H1 (cell line): ENCODE results near the gene TAS2R13. TPM values are rescaled to one million over a fixed set of nuclear protein-coding genes. Genes with fewer than 3 reads are reported as not detected.

ENCODE experiments used
- CTCF ChIA-PET: fragments of 300-600 bp; sonication (Branson Sonifier 250); formaldehyde crosslinking; loops from one replicate; lab custom pipeline; 2021; ENCODE audit not compliant: partially characterized antibody; lab: Charles Lee
- POLR2A ChIA-PET: fragments of 300-600 bp; sonication (Branson Sonifier 250); formaldehyde crosslinking; loops from one replicate; lab custom pipeline; 2021; ENCODE audit warnings: inconsistent platforms; ENCODE audit not compliant: partially characterized antibody; lab: Charles Lee
- DNase-seq, 2 experiments: peaks; one replicate each; pipeline versions ENCODE4 v3.0.0 to v3.0.0-alpha.2; 2010 to 2022; ENCODE audit warnings: low spot score in 2 of 2, low read depth in 1 of 2, mixed read lengths in 1 of 2
- FAIRE-seq: peaks from 2 replicates; lab custom pipeline; 2011; peaks lifted over from hg19 to GRCh38; lab: Jason Lieb, UNC
- H2AFZ ChIP-seq: 2 replicates; pipeline ENCODE4 v1.8.1; 2012; ENCODE audit warnings: low read length, inconsistent platforms
- H2AK5ac ChIP-seq: 2 replicates; pipeline ENCODE4 v1.6.1; 2013; ENCODE audit warnings: low read depth, low read length
- H2BK120ac ChIP-seq: replicated peaks from 2 replicates; pipeline ENCODE3; 2013; ENCODE audit warnings: low read depth, low read length, inconsistent platforms
- H2BK12ac ChIP-seq: 2 replicates; pipeline ENCODE4 v1.6.1; 2013; ENCODE audit warnings: low read depth, low read length
- H2BK15ac ChIP-seq: 2 replicates; pipeline ENCODE4 v1.6.1; 2013; ENCODE audit warnings: low read length
- H2BK20ac ChIP-seq: 2 replicates; pipeline ENCODE4 v1.6.1; 2013; ENCODE audit warnings: low read length
- H2BK5ac ChIP-seq: 2 replicates; pipeline ENCODE4 v1.6.1; 2013; ENCODE audit warnings: low read depth, low read length
- H3K14ac ChIP-seq: 2 replicates; pipeline ENCODE4 v1.6.1; 2013; ENCODE audit warnings: inconsistent platforms; ENCODE audit not compliant: insufficient read length
- H3K18ac ChIP-seq: 2 replicates; pipeline ENCODE4 v1.6.1; 2013; ENCODE audit warnings: low read length; ENCODE audit errors: extremely low read depth
- H3K23ac ChIP-seq: 2 replicates; pipeline ENCODE4 v1.6.1; 2013; ENCODE audit warnings: inconsistent platforms; ENCODE audit not compliant: insufficient read length
- H3K23me2 ChIP-seq: 2 replicates; pipeline ENCODE4 v1.6.1; 2013; ENCODE audit warnings: low read depth, low read length
- H3K27ac ChIP-seq: 2 replicates; pipeline ENCODE4 v1.6.1; 2011; ENCODE audit warnings: low read depth, low read length, inconsistent platforms
- H3K27me3 ChIP-seq, 4 experiments: replicated peaks in 1 of 4; 1 replicate in 1 of 4; 2 replicates in 3 of 4; pipeline versions ENCODE4 v1.6.1 to v1.8.1; 2011 to 2013; ENCODE audit warnings: low read length in 3 of 4, mild to moderate bottlenecking in 3 of 4, inconsistent platforms in 2 of 4, mixed read lengths in 2 of 4, moderate library complexity in 1 of 4; ENCODE audit not compliant: control insufficient read depth in 3 of 4, insufficient read depth in 3 of 4; ENCODE audit errors: extremely low read depth in 1 of 4
- H3K36me3 ChIP-seq, 4 experiments: 2 replicates each; pipeline versions ENCODE4 v1.6.1 to v1.8.1; 2011 to 2013; ENCODE audit warnings: mild to moderate bottlenecking in 4 of 4, low read length in 3 of 4, moderate library complexity in 2 of 4, control low read depth in 1 of 4, inconsistent platforms in 1 of 4; ENCODE audit not compliant: insufficient read depth in 4 of 4, control insufficient read depth in 2 of 4
- H3K4ac ChIP-seq: replicated peaks from 2 replicates; pipeline ENCODE3; 2013; ENCODE audit warnings: low read length, low read depth, mixed read lengths, inconsistent platforms; ENCODE audit not compliant: insufficient read length
- H3K4me1 ChIP-seq, 4 experiments: replicated peaks in 1 of 4; 1 replicate in 1 of 4; 2 replicates in 3 of 4; pipeline versions ENCODE4 v1.6.1 to v1.8.1; 2011 to 2013; ENCODE audit warnings: low read length in 3 of 4, inconsistent platforms in 2 of 4, mixed read lengths in 1 of 4; ENCODE audit not compliant: insufficient read depth in 4 of 4, control insufficient read depth in 3 of 4
- H3K4me2 ChIP-seq, 2 experiments: 2 replicates each; pipeline versions ENCODE4 v1.6.1 to v1.8.1; 2011 to 2013; ENCODE audit warnings: low read depth in 2 of 2, low read length in 2 of 2, control low read depth in 1 of 2, inconsistent platforms in 1 of 2, mild to moderate bottlenecking in 1 of 2; ENCODE audit not compliant: insufficient read depth in 1 of 2
- H3K4me3 ChIP-seq, 4 experiments: fragments of 200-600, 300-600 bp in 1 of 4; sonication (generic), shearing (Covaris generic), sonication (Bioruptor Twin) in 1 of 4; 2 replicates each; pipeline versions ENCODE4 v1.5.1 to v1.8.1; 2011 to 2016; ENCODE audit warnings: low read length in 4 of 4, low read depth in 3 of 4, control low read depth in 2 of 4, inconsistent platforms in 2 of 4, mild to moderate bottlenecking in 2 of 4, mixed read lengths in 1 of 4, moderate library complexity in 1 of 4; ENCODE audit not compliant: insufficient read depth in 2 of 4; ENCODE audit errors: extremely low read depth in 1 of 4
- H3K56ac ChIP-seq: replicated peaks from 2 replicates; pipeline ENCODE3; 2013; ENCODE audit warnings: low read depth, mild to moderate bottlenecking, mixed read lengths, low read length, inconsistent platforms; ENCODE audit not compliant: insufficient read length
- H3K79me1 ChIP-seq: 2 replicates; pipeline ENCODE4 v1.6.1; 2013; ENCODE audit warnings: low read depth, low read length, control low read depth
- H3K79me2 ChIP-seq, 2 experiments: 2 replicates each; pipeline versions ENCODE4 v1.6.1 to v1.8.1; 2012 to 2013; ENCODE audit warnings: low read length in 2 of 2, mild to moderate bottlenecking in 2 of 2, inconsistent platforms in 1 of 2; ENCODE audit not compliant: insufficient read depth in 2 of 2, control insufficient read depth in 1 of 2
- H3K9ac ChIP-seq, 4 experiments: replicated peaks in 1 of 4; 1 replicate in 1 of 4; 2 replicates in 3 of 4; pipeline versions ENCODE4 v1.6.1 to v1.8.1; 2011 to 2013; ENCODE audit warnings: low read depth in 3 of 4, low read length in 3 of 4, control low read depth in 2 of 4, mild to moderate bottlenecking in 2 of 4, moderate library complexity in 2 of 4, inconsistent platforms in 1 of 4; ENCODE audit errors: extremely low read depth in 1 of 4
- H3K9me3 ChIP-seq, 2 experiments: 2 replicates each; pipeline versions ENCODE4 v1.6.1 to v1.8.1; 2012 to 2013; ENCODE audit warnings: mild to moderate bottlenecking in 2 of 2, moderate library complexity in 2 of 2, control low read depth in 1 of 2, inconsistent platforms in 1 of 2, low read depth in 1 of 2, low read length in 1 of 2, mixed read lengths in 1 of 2; ENCODE audit not compliant: insufficient read depth in 2 of 2
- H4K20me1 ChIP-seq, 2 experiments: replicated peaks in 1 of 2; 2 replicates each; pipeline versions ENCODE3 to v1.8.1; 2011 to 2013; ENCODE audit warnings: inconsistent platforms in 2 of 2, low read length in 2 of 2, mild to moderate bottlenecking in 1 of 2; ENCODE audit not compliant: insufficient read depth in 2 of 2, control insufficient read depth in 1 of 2
- H4K5ac ChIP-seq: 2 replicates; pipeline ENCODE4 v1.6.1; 2013; ENCODE audit warnings: low read length, low read depth, mixed read lengths, inconsistent platforms; ENCODE audit not compliant: insufficient read length
- H4K8ac ChIP-seq: 2 replicates; pipeline ENCODE4 v1.8.0; 2013; ENCODE audit warnings: mild to moderate bottlenecking, moderate library complexity, low read length, inconsistent platforms; ENCODE audit not compliant: insufficient read depth; ENCODE audit errors: extremely low read depth
- H4K91ac ChIP-seq: replicated peaks from 2 replicates; pipeline ENCODE3; 2013; ENCODE audit warnings: low read length, mixed read lengths, inconsistent platforms; ENCODE audit not compliant: insufficient read length
- BRCA1 ChIP-seq: IDR thresholded peaks from 2 replicates; pipeline ENCODE4 v1.6.1; 2012; ENCODE audit warnings: low read depth, low read length, improper control_type of control experiment
- CTBP2 ChIP-seq: IDR thresholded peaks from 2 replicates; pipeline ENCODE4 v1.7.0; 2011; ENCODE audit warnings: borderline replicate concordance, mild to moderate bottlenecking, moderate library complexity, mixed read lengths, low read length; ENCODE audit not compliant: insufficient read depth, insufficient read length
- EGR1 ChIP-seq: IDR thresholded peaks from 2 replicates; pipeline ENCODE4 v1.6.1; 2011; ENCODE audit warnings: low read depth, low read length, borderline replicate concordance
- EP300 ChIP-seq, 2 experiments: IDR thresholded peaks; 1 replicate in 1 of 2; 2 replicates in 1 of 2; pipeline ENCODE4 v1.6.1; 2011 to 2012; ENCODE audit warnings: low read depth in 2 of 2, low read length in 2 of 2, mild to moderate bottlenecking in 2 of 2, borderline replicate concordance in 1 of 2, inconsistent platforms in 1 of 2, moderate library complexity in 1 of 2
- HDAC6 ChIP-seq: IDR thresholded peaks from one replicate; pipeline ENCODE4 v1.7.1; 2012; ENCODE audit warnings: low read depth, mild to moderate bottlenecking, inconsistent platforms, low read length, moderate library complexity
- KDM1A ChIP-seq: fragments of 200-600, 300-600 bp; sonication (generic); IDR thresholded peaks from 2 replicates; pipeline ENCODE4 v1.7.1; 2016; ENCODE audit warnings: mild to moderate bottlenecking, low read length, borderline replicate concordance
- POU5F1 ChIP-seq: IDR thresholded peaks from 2 replicates; pipeline ENCODE4 v1.6.1; 2011; ENCODE audit warnings: low read depth, mild to moderate bottlenecking, low read length, moderate library complexity
- RFX5 ChIP-seq: IDR thresholded peaks from 2 replicates; pipeline ENCODE4 v1.6.1; 2011; ENCODE audit warnings: low read depth, low read length, improper control_type of control experiment, borderline replicate concordance
- SP1 ChIP-seq: IDR thresholded peaks from 2 replicates; pipeline ENCODE4 v1.6.1; 2011; ENCODE audit warnings: low read depth, low read length
- SP4 ChIP-seq: IDR thresholded peaks from 2 replicates; pipeline ENCODE4 v1.6.1; 2012; ENCODE audit warnings: low read length, inconsistent platforms
- SRF ChIP-seq: IDR thresholded peaks from 2 replicates; pipeline ENCODE4 v1.6.1; 2011; ENCODE audit warnings: mild to moderate bottlenecking, low read depth, low read length, moderate library complexity
- TAF1 ChIP-seq: IDR thresholded peaks from 2 replicates; pipeline ENCODE4 v1.6.1; 2011; ENCODE audit warnings: mild to moderate bottlenecking, low read depth, low read length
- TAF7 ChIP-seq: optimal IDR thresholded peaks from 2 replicates; pipeline ENCODE3; 2011; ENCODE audit warnings: low read depth, mild to moderate bottlenecking, inconsistent platforms, low read length, moderate library complexity, borderline replicate concordance
- WGBS, 2 experiments: shearing (Covaris generic) in 1 of 2; methylation state at CpG; one replicate each; pipeline versions ENCODE4 v1.1.6 to v1.1.7; 2013 to 2015; ENCODE audit warnings: low lambda C conversion rate in 2 of 2, mixed read lengths in 2 of 2, inconsistent platforms in 1 of 2, low coverage in 1 of 2, missing lambda C conversion rate in 1 of 2; ENCODE audit not compliant: insufficient replicate concordance in 2 of 2, insufficient coverage in 1 of 2, insufficient read length in 1 of 2; ENCODE audit errors: extremely low coverage in 1 of 2, missing lambda C conversion rate in 1 of 2; 5-methylcytosine and 5-hydroxymethylcytosine counted together
- polyA plus RNA-seq, 7 experiments: library from polyadenylated mRNA; depleted of rRNA in 3 of 7; stranded (reverse) in 5 of 7; unstranded in 2 of 7; fragments of >200 nt in 5 of 7; fragments of 200-250 nt in 2 of 7; gene quantifications; 1 replicate in 5 of 7; 2 replicates in 1 of 7; 4 replicates in 1 of 7; pipeline versions ENCODE4 v1.2.1 to v1.2.3, GENCODE V29; 2011 to 2013; ENCODE audit warnings: missing spikeins in 2 of 7, mixed read lengths in 2 of 7
- total RNA-seq: library from RNA; stranded (reverse); fragmentation: NEBNext Ultra II Directional; extraction: Animal tissue kit (Norgen Biotek cat#: 25700); gene quantifications from 2 replicates; pipeline ENCODE4 v1.2.1, GENCODE V29; 2021
- TF ChIP-seq, protein P1 (sequence below): IDR thresholded peaks from 2 replicates; pipeline ENCODE4 v1.6.1; 2011; ENCODE audit warnings: low read length, improper control_type of control experiment

Gene TAS2R13
- total and polyA plus RNA-seq, 2 of the 8 experiments (the other 6 are each of a cell fraction or from before 2014, with no cell fraction given) = 0.09 to 0.17 TPM

DNA sequence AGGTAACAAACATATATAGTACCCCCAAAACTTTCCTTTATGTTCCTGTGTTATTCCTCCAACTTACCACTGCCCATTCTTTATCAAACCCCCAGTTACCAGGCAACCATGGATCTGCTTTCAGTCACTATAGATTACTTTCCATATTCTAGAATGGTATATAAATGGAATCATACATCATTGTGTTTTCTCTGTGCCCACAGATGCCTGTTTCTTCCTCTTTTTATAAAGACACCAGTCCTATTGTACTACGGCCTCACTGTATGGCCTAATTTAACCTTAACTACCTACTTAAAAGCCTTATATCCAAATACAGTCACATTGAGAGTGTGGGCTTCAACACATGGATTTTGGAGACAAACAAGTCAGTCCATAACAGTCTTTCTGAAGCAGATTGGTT, 27.1 kb upstream of the TAS2R13 start:
- Histone ChIP-seq H3K23me2 (no peaks in the 10 kb centered on the region), H3K14ac (no peak overlapping the region), H2BK20ac (no peak overlapping the region), H2AFZ (no peak overlapping the region), H4K5ac (no peak overlapping the region), H4K20me1 (peaks cover 0 to 2% of the 10 kb centered on the region in 2 experiments), H3K27ac (no peak overlapping the region), H4K91ac (no peak overlapping the region), H2AK5ac (no peak overlapping the region), H3K4me3 (no peak overlapping the region), H3K79me1 (no peaks in the 10 kb centered on the region; the same call in 1 of the 2 replicates), H3K36me3 (no peaks in the 10 kb centered on the region), H2BK5ac (no peak overlapping the region), H3K9me3 (no peaks in the 10 kb centered on the region), H3K79me2 (no peaks in the 10 kb centered on the region), H2BK15ac (no peak overlapping the region), H3K9ac (no peak overlapping the region), H2BK120ac (no peak overlapping the region), H4K8ac (no peak overlapping the region), H3K18ac (no peak overlapping the region), H2BK12ac (no peak overlapping the region), H3K56ac (no peak overlapping the region), H3K4me1 (peaks cover 0 to 3% (median 0%) of the 10 kb centered on the region in 4 experiments; a peak in 1 of 7 replicates), H3K4me2 (no peak overlapping the region), H3K27me3 (no peaks in the 10 kb centered on the region), H3K23ac (no peak overlapping the region), H3K4ac (no peak overlapping the region)
- FAIRE-seq = no peak
- 94% methylated on average over 1 of the region's 1 CpG; no CpG with 5 or more reads in 1 of the 2 experiments for WGBS, 2 experiments
- DNase-seq = no peak
- POLR2A ChIA-PET = no interaction called here
- CTCF ChIA-PET = no interaction called here
- TF ChIP-seq EGR1 (no peak), SRF (no peak), TAF1 (no peak), HDAC6 (no peak), CTBP2 (no peak), BRCA1 (no peak), EP300 (IDR thresholded peaks at IDR 0.05; ENCODE audit: borderline replicate concordance in 1 of 2, low read depth in 2 of 2, low read length in 2 of 2) (no peak), SP1 (no peak), TAF7 (no peak), KDM1A (no peak), SP4 (no peak), POU5F1 (no peak), RFX5 (no peak)
- TF ChIP-seq, protein P1, sequence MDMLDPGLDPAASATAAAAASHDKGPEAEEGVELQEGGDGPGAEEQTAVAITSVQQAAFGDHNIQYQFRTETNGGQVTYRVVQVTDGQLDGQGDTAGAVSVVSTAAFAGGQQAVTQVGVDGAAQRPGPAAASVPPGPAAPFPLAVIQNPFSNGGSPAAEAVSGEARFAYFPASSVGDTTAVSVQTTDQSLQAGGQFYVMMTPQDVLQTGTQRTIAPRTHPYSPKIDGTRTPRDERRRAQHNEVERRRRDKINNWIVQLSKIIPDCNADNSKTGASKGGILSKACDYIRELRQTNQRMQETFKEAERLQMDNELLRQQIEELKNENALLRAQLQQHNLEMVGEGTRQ = no peak
